Measurements from ENCODE around the gene IKZF2.

Gene IKZF2

DNA sequence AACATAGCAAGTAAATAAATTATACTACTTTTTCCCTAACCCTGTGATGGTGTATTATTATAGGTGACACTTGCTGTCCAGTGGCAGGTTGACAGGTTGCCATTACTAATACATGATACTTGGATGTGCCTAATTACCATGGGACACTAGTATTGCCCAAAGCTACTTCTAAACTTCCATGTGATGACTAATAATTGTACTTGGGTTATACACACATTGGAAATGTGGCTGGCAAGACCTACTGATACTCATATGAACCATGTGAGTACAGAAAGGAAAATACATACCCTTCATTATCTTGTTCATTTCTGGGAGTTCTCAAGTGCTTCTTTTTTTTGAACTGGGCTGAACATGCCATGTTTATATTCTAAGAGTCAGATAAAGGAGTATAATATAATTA, 156.4 kb downstream of the IKZF2 start:
- no peak for DNase-seq

DNA sequence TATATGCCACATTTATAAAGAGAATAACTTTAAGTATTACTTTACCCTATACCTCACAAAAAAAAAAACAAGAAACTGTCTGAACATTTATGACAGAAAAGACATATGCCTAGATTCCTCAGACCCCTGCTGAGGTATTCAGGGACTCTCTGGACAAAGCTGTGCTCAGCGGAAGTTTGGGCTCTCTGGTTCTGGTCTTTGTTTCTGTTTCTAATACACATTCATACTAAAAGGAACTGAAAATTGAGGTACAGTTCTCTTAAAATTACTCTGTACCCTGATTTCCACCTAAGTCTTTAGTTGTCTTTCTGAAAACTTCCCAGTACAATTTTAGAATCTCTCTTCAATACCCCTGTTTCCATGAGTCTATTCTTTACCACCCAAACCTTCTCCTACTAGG, 160.3 kb downstream of the IKZF2 start:
- DNase-seq = no peak

DNA sequence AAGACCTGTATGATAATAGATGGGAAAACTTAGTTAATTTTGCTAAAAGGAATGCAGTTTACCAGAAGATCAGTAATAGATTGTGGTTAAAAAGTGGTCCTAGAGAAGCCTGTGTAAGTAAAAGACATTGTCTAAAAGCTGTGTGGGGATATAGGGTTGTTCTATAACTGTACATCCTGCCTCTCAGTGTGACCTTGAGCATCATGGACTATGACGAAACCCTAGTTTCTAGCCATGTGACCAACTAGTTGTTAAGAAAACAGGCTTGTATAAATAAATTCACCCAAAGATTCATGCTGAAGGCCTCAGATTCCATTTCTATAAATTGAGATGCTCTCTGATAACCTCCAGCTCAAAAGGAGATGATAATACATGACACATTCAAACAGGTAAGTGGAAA, 160.7 kb downstream of the IKZF2 start:
- DNase-seq = no peak

DNA sequence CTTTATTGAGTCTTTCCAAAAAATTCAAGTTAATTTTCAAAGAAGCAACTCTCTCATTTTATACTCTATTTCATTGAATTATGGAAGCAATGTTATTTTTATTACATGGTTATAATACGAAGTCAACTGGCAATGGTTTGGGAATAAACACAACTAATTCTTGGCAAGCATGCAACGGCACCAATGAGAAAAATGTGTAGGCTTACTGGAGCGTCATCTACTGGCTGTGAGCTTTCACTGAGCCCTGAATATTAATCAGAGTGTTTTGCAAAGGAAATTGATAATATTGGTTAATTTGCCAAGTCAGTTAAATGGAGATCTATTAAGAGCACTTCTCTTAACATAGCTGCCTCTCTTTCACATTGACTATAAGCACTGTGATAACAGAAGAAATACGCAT, 163.9 kb downstream of the IKZF2 start:
- DNase-seq = no peak

DNA sequence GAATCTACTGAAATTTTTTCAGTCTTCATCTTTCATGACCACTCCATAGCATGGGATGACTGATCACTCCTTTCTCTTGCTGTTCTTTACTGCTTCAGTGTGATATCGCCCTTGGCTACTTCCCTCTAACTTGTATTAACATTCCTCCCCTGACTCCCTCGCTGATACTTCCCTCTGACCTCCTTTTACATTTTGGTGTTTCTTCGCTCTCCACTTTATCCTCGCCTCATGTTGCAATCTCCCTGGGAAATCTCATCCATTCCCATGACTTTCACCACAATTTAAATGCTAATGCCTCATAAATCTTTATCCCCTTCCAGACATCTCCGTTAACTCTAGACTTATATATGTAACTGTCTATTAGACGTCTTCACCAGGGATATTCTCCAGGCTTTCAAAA, 167.3 kb downstream of the IKZF2 start:
- DNase-seq = no peak

DNA sequence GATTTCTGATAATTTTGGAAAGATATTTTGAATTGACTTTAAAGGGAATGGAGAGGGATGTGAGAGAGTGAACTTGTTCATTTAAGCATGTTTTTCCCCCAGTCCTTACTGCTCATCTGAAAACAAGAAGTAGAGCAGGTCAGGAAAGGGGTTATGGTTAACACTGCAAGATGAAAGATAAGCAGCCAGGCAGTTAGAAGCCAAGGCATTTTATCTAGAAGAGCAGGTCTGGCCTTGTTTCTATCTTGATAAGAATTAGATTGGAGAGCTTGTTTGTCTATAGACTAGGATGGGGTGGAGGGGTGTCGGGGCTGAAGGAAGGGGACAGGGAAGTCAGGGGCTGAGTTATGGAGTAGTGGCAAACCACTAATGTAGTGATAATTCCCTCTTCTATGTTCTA, 171.6 kb downstream of the IKZF2 start:
- no peak for DNase-seq

DNA sequence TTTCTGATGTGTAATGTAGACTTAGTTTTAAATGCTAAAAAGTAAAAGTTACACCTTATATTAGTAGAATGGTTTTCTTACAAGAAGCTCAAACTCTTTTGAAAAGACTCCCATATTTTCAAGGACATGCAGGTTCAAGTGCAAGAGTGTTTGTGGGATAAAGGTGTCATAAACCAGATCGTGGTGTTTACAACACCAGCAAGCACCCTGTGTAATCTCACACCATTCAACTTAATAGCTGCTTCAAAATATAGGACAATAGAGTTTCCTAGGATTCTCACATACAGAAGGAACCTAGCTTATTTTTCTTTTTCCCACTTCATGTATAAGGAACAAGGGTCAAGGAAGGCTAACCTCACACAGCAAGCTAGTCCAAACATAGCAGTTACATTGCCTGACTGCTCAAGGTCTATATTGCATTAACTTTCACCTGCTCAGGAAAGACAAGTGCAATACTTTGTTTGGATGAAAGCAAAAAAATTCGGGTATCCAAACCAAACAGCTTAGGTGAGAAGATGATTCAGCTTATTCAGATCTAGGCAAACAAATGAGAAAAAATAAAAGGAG, 172.3 kb downstream of the IKZF2 start:
- DNase-seq = no peak

DNA sequence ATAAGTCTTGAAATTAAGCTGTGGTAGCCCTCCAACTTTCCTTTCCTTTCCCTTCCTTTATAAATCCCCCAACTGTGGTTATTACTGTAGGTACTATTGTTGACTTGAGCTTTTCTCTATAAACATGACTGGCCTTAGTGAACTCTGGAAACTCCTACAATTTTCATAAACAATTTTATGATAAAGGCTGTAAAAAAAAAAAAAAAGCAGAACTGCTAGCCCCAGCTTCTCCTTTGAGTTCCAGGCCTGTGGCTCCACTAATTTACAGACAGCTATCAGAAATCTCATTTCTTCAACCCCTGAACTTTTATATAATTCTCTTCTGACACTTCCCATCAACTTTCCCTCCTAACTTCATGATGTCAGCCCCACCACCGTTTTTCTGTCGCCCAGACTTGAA, 174.3 kb downstream of the IKZF2 start:
- no peak for DNase-seq

DNA sequence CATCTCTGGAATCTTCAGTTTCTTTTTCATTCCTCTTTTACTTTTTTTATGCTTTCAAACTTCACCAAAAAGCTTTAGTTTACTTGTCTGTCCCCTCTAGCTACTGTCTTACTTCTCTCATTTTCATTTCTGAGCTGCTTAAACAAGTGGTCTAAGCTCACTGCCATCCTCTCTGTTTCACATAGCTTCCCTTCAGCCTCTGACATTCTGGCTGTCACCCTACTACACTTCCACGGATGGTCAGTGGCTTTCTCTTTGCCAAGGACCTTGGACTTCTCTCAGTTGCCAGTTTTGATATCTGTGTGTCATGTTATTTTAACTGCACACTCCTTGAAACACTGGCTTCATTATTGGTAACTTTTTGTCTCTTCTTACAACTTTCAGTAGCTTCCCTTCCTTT, 176.1 kb downstream of the IKZF2 start:
- DNase-seq = no peak

DNA sequence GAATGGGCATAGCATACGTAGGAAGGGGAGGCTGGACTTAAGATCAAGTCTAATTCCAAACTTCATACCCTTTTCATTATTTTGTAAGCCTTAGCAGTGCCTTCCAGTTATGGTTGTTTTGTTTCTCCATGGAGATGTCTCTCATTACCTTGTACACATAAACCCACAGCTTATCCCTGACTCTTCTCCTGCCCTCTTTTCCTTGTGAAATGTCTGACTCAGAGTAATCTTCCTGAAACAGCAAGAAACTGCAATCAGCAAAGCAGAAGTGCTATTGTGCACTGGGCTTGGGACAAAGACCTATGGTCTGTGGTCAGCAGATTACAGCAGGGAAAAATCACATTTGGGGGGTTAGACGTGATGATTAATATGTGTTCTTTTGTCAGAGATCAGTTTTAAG, 176.7 kb downstream of the IKZF2 start:
- no peak for DNase-seq

DNA sequence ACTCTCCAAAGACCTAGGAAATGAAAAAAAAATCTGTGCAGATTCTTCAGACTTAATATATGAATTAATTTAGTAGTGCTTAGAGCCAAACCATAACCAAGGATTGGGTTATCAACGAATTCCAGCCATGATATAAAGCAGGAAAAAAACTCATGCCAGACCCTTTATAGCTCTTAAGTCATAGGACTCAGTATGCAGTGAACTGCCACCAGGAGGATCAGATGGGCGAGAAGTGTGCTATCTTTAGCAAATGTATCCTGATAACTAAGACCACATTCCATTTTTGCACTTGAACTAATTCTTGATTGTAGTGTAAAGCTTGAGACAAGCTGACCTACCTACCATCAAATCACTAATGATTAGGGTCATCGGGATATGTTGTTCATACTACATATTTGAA, 178.1 kb downstream of the IKZF2 start:
- no peak for DNase-seq

DNA sequence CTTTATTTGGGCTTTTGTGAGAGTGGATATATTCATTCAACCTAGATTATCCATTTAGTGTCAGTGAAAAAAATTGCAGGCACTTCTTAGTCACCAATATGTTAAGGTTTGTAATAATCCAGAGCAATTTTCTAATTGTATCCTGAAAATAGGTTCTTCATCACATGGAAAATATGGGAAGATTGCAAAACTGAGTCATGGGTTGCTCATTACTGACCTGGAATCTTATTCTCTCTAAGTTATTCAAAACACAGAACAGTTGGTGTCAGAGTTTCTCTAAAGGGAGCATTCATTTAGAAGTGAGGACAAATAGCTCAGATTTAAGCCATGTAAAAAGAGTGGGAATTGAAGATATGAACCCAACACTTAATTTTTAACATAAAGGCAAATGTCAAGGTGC, 181.3 kb downstream of the IKZF2 start:
- DNase-seq = no peak

DNA sequence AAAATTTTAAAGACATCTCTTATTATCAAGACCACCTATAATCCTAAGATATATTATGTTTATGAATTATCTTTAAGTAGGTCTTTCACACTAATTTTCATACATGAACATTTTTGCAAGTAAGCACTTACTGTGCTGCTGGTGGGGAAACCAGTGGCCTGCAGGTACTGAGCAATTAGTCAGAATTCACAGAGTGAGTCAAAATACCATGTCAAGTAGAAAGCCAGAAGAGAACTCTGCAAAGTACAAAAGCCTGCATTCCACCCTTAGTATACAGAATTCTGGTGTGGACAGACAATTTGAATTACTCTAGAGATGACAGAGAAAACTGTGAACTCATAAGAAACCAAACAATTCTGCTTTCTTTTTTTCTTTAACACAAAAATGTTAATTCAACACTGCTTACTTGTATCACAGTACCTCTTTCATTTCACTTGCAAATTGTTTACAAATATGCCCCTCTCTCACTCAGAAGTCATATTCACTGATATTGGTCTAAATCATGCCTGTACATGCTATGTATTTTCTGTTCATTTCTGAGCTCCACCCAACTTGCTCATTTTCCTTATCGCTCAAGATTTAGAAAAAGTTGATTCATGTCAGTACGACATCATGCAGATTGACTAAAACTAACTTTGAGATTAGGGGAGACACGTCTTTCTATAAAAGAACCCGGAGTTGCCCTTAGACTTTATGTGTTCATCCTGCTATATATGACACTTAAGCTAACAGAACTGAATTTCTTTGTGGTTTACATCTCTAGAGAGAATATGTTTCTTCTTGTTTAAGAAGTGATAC, 182.9 kb downstream of the IKZF2 start:
- DNase-seq = no peak

DNA sequence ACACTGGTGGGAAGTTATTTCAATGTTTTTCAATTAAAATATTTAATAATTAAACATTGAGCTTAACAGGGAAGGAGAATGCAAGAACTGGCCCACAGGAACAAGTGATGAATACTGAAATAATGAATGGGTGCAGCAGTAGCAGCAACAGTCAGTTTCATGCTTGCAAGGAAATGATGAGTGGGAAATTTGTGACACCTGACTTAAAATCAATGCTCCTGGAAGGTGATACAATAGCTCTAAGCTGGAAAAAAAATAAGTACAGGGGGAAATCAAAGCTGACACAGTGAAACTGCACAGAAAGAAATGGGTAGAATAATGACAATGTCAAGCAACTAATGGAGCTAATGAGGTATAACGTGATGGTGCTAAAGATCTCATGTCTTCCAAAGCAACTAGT, 184.5 kb downstream of the IKZF2 start:
- DNase-seq = no peak

DNA sequence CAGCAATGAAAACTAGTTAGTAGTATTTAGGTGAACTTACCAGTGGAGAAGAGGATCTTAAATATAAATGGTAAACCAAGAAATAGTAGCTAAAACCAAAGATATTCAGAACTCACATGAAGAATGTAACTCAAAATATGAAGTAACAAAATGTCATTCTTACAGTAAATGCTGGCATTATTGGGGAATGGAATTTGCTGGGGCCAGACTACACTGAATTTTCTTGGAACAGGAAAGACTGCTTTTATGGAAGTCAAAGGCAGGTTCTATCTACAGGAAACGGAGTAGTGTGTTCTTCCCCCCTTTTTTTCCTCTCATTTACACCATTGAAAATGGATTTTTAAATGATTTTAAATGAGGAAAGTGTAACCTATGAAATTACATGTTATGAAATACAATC, 188.7 kb downstream of the IKZF2 start:
- no peak for DNase-seq

DNA sequence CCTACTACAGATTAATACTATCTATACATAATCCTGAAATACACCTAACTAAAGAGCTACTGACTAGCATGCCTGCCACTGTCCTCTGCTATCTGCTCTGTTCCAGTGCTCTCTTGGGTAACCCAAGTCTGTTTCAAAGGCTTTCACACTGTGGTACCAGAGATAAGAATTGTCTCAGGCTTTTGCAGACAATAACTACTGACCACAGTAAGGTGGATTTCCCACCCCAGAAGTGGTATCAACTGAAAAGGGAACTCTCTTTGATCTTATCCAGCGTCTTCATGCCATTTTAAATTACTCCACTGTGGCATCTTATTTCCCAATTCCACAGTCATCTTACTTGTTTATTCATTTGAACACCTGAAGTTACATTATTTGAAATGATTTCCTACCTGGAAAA, 190.2 kb downstream of the IKZF2 start:
- no peak for DNase-seq

DNA sequence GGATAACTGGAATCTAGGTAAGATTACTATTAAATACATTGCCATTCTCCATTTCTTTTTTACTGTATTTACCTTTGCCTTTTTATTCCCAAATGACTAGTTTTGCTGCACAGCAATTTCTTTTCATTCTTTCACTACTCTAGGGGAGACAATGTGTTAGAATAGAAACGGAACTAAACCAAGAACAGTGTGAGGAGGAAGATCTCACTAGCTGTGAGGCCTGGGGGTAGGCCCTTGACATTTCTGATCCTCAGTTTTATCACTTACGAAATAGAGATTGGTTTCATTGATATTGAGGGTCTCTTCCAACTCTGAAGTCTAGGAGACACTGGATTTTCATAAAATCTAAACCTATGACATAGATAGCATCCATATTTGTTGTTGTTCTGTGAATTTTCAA, 191.1 kb downstream of the IKZF2 start:
- DNase-seq = no peak

DNA sequence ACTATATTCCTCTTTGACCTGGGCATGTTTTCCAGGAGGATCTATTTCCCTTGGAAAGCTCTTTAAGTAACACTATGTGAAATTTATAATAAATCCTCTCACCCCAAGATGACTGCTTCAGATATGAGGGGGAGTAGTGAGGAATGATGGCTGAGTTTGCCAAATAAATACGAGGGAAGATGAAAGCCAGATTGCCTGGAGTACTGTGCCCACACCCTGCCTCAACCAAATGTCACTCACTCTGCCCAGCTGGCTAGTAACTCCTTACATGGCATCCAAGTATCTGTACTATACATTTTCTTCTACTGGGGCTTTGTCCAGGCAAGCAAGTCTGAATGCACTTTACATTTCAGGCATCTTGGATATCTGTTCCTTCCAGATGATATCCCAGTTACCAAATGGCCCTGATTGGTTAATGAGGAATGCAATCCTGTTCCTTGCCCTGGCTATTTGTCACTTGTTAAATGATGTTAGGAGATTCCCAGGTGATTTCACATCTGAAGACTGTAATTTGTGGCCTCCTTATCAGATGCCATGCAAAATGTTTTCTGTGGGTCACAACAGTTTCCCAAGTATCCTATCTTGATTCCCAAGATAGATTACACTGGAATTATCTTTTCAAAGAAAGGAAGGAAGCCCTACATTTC, 191.8 kb downstream of the IKZF2 start:
- DNase-seq = no peak

DNA sequence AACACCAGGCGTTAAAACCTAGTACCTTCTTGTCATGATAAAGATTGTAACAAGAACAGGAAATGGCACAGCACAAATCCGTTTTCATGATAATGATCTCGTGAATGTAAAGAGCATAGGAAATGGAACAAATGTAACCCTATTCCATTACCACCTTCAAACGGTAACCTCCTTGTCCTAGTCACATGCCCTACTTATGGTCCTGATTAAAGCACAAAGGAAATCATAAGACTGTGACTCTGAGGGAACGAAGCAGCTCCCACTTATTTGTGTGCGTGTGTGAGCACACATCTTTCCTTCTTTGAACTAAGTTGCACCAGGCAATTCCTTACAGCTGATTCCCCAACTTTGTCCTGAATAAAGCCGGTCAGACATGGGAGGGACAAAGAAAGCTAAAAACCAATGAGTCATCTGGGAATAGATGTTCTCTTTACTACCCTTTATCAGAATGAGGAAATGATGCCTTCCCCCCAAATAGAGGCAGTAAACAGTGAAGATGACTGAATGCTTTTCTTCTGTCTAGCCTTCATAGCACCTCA, 192.6 kb downstream of the IKZF2 start:
- no peak for DNase-seq

DNA sequence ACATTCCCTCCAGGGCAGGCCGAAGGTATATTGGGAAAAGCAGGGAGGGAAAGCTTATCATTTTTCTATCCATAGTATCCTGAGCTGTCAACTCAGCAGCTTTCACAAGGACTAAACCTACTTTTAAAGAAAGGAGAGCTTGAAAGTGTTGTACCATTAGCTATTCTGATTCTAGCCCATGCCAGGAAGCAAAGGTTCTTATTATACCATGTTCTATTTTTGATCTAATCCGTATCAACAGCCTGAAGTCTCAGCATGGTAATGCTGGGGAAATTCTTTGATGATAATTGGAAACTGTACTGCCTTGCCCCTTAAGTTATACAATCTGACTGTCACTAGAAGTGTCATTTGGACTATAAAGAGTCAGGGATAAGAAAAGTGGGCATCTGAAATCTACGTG, 193.3 kb downstream of the IKZF2 start:
- no peak for DNase-seq

DNA sequence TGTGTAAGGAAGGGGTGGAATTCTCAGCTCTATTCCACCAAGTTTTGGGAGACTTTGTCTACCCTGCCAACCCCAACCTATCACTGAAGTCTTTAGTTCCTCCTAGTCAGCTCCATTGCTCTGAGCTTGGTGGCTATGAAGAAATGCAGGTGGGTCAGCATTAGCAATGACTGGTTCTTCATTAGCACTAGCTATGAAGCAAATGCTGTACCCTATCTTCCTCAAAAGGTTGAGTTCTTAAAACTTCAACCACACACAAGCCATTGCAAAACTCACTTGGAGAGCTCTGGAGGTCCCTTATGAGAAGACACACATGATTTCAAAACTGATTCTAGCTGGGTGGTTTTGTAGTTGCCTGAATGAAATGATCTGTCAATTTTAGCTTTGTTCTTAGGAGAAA, 193.8 kb downstream of the IKZF2 start:
- DNase-seq = no peak

DNA sequence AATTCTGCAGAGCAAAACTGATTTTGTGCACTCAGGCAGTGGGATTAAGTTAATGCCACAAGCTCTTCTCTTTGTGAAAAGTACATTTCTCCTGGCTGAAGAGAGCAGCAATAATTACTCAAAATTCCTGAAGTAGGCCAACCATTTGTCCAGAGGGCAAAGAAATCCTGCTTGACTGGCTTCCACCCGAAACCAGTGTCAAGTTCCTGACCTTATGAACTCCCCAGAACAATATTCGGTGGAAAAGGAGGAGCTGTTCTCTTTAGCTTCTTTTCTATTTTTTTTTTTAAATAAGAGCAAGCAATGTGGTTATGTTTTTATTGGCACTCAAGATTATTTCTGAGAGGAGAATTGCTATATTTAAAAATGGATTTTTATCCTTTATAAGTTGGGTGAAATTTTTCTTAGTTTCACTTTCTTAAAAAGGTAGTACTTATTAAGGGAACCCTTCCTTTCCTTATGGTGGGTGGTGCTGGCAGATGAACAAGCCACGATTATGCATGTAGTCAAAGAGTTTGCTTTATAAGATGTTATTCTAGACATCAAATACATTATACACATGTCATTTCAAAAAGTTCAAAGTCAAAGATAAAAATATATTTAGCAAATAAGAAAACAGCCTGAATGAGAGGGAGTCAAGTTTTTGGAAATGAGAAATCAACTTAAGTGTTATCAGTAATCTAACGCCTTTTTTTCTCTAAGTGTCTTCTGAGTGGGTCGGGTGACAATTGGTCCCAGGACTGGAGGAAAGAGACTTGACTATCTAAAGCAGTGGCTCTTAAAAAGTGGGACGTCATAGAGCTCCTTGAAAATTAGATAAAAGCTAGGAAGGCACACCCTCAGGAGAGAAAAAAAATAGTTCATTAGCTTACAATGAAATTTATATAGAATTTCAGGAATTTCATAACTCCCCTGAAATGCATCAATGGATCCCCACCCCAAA, 194.5 kb downstream of the IKZF2 start:
- DNase-seq = no peak
